ENCODE results near the gene NLE1.
"Not testable (repeated sequence)": the region's sequence is repeated elsewhere in the genome, so short reads cannot be mapped to it uniquely, and the experiment has no call there.

NLE1 gene

GRCh38 chr17:35127751-35128514 is 14.2 kb downstream of the NLE1 start:
- DNase-seq = no peak

- DNase-seq = no peak
These were observed 20.8 kb downstream of the NLE1 start, which contains the start of gene FNDC8 for GRCh38 chr17:35121315-35121714. Gene FNDC8 (plus strand): TSS chr17:35121615. CDS start chr17:35121694, 79 bp downstream.

- DNase-seq = peak; percentile 79 to 95 (median 89)
These were observed 22.5 kb downstream of the NLE1 start, which contains the start of gene RAD51D for GRCh38 chr17:35119370-35120165. Gene RAD51D (minus strand): TSS chr17:35119860. CDS start chr17:35119613, 247 bp downstream.

DNA sequence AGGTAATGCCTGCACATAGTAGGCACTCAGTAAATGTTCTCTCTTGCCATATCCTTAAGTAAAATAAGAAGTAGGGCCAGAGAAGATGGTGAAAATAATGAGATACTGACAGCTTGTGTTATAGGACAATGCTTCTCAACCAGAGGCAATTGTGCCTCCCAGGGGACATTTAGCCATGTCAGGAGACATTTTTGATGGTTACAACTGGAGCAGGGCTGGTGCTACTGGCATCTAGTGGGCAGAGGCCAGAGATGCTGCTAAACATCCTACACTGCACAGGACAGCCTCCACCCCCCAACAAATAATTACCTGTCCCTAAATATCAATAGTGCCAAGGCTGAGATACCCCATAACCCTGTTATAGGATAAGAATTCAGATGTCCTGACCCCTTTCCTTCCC is 24.1 kb downstream of the NLE1 start:
- peak in 2 of 3 experiments; percentile 13 to 28 for DNase-seq

GRCh38 chr17:35116845-35117244 is 25.3 kb downstream of the NLE1 start:
- DNase-seq = no peak

DNA sequence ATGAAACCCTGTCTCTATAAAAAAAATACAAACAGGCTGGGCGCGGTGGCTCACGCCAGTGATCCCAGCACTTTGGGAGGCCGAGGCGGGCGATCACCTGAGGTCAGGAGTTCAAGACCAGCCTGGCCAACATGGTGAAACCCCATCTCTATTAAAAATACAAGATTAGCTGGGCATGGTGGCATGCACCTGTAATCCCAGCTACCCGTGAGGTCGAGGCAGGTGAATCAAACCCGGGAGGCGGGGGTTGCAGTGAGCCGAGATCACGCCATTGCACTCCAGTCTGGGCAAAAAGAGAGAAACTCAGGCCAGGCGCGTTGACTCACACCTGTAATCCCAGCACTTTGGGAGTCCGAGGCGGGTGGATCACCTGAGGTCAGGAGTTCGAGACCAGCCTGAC is 31.3 kb downstream of the NLE1 start:
- DNase-seq = not testable (repeated sequence)

DNA sequence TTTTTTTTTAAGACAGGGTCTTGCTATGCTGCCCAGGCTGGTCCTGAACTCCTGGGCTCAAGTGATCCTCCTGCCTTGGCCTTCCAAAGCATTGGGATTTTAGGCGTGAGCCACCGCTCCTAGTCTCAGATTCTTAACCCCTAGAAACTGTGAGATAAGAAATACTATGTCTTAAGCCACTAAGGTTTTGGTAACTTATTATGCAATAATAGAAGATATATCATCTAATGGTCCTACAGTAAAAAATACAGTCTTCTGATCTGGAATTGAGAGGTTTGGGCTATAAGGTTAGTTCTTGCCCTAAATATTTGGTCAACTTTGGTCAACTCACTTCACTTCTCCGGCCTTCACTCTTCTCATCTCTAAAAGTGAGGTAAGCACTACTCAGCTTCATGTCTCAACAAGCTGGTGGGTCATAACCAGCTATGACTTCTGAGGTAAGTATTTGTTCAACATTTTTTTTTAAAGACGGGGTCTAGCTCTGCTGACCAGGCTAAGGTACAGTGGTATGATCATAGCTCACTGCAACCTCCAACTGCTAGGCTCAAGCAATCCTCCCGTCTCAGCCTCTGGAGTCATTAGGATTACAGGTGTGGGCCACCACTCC is 37.2 kb downstream of the NLE1 start:
- no peak for DNase-seq

GRCh38 chr17:35103271-35103670 is 38.8 kb downstream of the NLE1 start:
- no peak for DNase-seq

GRCh38 chr17:35101725-35102124 is 40.4 kb downstream of the NLE1 start:
- no peak for DNase-seq

GRCh38 chr17:35101036-35101435 is 41.1 kb downstream of the NLE1 start:
- no peak for DNase-seq

DNA sequence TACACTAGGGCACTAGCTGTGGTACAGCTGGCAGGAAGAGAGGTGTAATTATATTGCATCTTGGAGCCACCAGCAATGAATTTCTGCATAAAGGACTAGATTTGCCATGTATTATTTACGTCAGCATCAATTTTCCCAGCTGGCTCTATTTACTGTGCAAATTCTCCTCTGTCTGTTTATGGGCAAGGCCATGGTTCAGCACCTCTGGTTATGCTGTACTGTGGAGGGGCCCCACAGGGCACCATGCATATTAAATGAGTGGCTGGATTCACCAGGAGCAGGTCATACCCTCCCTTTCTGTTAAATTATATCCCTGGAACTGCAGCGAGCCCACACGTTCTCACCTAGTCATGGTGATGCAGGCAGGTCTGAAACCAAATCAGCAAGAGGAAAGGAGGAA is 42.2 kb downstream of the NLE1 start:
- peak in 2 of 3 experiments; percentile 66 to 91 for DNase-seq

DNA sequence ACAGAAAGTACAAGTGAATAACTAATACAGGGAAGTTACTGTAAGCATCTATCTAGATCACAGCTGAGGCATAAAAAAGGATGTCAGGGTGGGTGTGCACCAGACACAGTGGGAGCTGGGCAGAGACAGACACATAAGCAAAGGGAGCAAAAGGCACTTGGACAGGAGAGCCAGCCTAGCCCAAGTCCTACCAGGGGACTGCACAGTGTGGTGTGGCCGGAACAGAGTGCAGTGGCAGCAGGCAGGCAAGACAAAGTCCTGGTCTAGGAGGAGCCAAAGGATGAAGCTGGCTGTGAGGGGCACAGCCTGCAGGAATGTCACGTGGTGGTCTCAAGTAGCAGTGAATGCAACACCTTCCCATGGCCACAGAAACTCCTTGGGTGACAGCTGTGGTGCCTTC is 44.3 kb downstream of the NLE1 start:
- no peak for DNase-seq

GRCh38 chr17:35095741-35096140 is 46.4 kb downstream of the NLE1 start:
- DNase-seq = no peak

DNA sequence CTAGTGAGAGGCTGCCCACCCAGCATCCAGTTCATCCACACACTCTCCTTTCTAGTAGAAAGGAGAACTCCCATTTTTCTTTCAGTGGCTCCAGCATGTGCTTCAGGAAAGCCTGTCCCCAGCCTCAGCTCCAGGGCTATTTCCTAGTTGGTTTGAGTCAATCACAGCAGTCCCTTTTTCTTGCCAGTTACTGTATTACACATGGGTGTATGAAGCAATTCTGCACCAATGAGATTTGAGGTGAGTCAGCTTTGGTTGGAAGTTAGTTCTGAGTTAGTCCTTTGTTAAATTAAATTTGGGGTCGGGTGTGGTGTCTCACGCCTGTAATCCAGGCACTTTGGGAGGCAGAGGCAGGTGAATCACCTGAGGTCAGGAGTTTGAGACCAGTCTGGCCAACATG is 47.2 kb downstream of the NLE1 start:
- DNase-seq = no peak

DNA sequence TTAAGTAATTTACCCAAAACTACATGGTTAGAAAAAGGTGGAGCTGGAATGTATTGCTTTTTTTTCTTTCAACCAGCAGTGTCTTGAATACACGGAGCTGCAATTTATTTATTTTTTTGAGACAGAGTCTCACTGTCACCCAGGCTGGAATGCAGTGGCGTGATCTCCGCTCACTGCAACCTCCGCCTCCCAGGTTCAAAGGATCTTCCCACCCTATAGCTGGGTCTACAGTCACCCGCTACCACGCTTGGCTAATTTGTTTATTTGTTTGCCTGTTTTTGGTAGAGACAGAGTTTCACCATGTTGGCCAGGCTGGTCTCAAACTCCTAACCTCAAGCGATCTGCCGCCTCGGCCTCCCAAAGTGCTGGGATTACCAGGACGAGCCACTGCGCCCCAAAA is 51.4 kb downstream of the NLE1 start:
- DNase-seq = not testable (repeated sequence)

- no peak for DNase-seq
These were observed 52.4 kb downstream of the NLE1 start for GRCh38 chr17:35089586-35090296.

DNA sequence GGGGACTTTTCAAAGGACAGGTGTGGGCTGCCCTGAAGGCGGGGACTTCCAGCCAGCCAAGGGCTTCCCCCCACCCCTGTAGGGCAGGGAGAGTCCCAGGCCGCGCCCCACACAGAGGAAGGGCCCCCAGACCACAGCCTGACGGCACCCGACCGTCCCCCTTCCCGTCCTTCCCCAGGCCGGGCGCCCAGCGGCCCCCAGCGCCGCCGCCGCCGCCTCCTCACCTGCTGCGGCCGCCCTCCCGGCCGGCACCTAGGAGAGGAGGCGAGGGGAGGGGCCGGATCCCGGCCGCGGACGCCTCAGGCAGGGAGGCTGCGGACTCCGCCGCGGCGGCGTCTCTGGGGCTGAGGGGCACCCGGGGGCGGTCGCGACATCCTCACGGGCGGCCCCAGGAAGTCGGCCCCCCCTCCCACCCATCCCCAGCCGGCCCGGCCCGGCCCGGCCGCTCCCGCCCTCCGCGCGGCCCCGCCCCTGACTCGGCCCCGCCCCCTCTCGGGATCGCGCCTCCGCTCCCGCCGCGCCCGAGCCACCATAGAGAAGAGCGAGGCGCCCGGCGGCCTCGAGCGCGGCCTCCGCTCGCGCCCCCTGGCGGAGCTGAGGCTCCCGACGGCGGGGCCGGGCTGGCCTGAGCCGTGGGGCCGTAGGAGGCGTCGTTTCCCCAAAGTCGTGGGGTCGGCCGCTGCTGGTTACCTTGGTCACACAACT is 53.1 kb downstream of the NLE1 start:
- peak; percentile 86 to 93 (median 89) for DNase-seq

DNA sequence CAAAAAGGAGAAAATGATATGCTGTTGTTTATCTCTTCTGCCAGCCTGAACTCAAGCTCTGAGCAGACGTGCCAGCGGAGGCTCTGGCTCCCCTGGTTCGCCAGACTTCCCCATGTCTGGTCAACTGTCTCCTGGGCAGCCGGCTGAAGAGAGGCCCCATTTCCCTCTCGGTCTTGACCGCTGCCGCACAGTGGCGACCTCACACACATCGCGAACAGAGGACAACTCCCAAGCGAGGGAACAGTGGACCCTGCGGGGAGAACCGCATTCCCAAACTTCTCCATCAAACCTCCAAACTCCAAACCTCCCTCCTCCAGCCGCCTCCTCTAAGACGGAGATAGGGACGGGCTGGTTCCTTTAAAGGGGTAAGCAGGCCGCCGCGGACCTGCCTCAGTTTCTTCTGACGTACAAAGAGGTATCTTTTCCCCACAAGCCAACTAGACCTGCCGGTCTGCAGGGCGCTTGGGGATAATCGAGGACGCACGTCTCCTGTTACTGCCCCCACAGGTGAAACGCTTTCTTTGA is 53.7 kb downstream of the NLE1 start:
- DNase-seq = peak; percentile 62 to 78 (median 75)

GRCh38 chr17:35087731-35088355 is 54.3 kb downstream of the NLE1 start:
- peak in 1 of 3 experiments; percentile 75 for DNase-seq

DNA sequence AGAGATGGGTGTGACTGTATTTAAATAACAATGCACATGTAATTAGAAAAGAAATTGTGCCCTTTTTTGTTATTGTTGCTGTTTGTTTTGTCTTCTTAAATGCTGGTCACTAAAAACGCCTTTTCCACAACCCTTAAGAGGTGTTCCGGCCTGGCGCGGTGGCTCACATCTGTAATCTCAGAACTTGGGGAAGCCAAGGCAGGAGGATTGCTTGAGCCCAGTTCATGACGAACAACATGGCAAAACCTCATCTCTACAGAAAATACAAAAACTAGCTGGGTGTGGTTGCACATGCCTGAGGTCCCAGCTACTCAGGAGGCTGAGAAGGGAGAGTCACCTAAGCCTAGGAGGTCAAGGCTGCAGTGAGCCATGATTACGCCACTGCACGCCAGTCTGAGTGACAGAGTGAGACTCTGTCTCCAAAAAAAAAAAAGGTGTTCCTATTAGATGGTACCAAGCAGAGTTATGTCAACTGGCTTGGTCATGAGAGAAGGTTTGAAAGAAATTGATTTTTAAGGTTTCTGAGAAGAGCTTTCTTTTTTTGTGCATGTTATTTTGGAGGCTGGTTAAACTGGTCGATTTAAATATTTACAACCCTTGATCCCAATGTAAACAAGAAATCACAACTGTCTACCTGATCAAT is 55.1 kb downstream of the NLE1 start:
- no peak for DNase-seq

DNA sequence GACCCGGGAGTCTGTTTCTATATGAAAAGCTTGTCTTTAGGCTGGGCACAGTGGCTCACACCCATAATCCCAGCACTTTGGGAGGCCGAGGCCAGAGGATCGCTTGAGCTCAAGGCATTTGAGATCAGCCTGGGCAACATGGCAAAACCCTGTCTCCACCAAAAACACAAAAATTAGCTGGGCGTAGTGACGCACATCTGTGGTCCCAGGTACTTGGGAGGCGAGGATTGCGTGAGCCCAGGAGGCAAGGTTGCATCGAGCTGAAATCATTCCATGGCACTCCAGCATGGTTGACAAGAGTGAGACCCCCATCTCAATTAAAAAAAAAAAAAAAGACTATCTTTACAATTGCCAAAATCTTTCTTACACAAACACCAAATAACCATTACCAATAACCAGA is 55.9 kb downstream of the NLE1 start:
- no peak for DNase-seq

Measured in NCI-H1417 (cell line).